Tibial nerve (tissue), 3 donors: ENCODE results near the gene LIN37.

Experiments
- CTCF ChIP-seq, 5 experiments: fragments of 200-600 bp in 3 of 5; fragments of 450-650 bp in 2 of 5; sonication (generic) in 3 of 5; IDR thresholded peaks; one replicate each; pipeline ENCODE4 v1.5.1; 2016 to 2019; ENCODE audit warnings: antibody characterized with exemption in 5 of 5, mild to moderate bottlenecking in 3 of 5, moderate library complexity in 2 of 5
- POLR2A ChIP-seq, 2 donors: fragments of 450-650 bp; IDR thresholded peaks; one replicate each; pipeline ENCODE4 v1.6.1; 2017; ENCODE audit warnings: antibody characterized with exemption in 2 of 2, mild to moderate bottlenecking in 2 of 2, moderate library complexity in 2 of 2

DNA sequence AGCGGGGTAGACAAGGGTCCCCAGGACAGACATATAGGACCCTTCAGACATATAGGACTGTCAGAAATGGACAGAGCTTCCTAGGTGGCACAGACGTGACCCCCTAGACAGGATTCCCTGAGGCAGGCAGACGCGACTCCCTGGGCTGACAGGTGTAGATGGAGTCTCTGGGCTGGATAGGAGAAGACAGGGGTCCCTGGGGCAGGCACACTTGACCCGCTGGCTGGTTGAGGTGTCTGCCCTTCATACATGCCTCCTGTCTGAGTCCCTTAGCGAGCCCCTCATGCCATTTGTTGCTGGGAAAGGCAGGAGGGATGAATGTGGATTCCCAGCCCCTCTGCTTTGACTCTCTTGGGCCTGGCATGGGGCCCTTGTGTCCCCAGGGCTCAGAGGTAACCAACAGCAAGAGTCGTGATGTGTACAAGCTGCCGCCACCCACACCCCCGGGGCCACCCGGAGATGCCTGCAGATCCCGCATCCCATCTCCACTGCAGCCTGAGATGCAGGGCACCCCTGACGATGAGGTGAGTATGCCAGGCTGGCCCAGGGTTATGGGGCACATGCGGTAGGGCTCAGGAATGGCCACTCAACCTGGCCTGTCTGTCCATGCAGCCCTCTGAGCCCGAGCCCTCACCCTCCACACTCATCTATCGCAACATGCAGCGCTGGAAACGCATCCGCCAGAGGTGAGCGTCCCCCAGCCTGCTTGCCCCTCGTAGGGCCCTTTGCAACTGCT is 5.4 kb downstream of the LIN37 start:
- TF ChIP-seq CTCF (IDR thresholded peaks at IDR 0.05) (no peak), POLR2A (IDR thresholded peaks at IDR 0.05) (no peak)
